ENCODE results near the gene PSMD9. TPM values are rescaled to one million over a fixed set of nuclear protein-coding genes. Genes with fewer than 3 reads are reported as not detected.
"Not testable (repeated sequence)": the region's sequence is repeated elsewhere in the genome, so short reads cannot be mapped to it uniquely, and the experiment has no call there.

The PSMD9 gene
- total RNA-seq, 1 donor from 2014 or later, result 46.2 TPM

DNA sequence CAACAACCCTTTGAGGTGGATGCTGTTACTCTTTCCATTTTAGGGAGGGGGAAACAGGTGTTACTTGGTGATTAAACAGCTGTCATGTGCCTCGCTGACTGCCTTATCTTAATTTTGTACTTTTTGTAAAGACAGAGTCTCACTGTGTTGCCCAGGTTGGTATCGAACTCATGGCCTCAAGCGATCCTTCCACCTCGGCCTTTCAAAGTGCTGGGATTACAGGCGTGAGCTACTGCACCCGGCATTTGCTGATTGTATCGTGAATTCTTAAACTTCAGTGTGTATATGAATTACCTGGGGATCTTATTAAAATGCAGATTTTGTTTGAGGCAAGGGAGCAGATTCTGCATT is 659 bp downstream of the PSMD9 start:
- Histone ChIP-seq H3K27ac (peak overlapping the region; percentile 97), H3K27me3 (no peaks in the 10 kb centered on the region), H3K4me1 (peaks cover 38% of the 10 kb centered on the region), H3K36me3 (no peaks in the 10 kb centered on the region), H3K4me3 (peak overlapping the region; percentile 71 to 89), H3K9me3 (no peaks in the 10 kb centered on the region)
- no peak for TF ChIP-seq POLR2AphosphoS5 (IDR thresholded peaks at IDR 0.05; ENCODE audit: insufficient read depth in 1 of 2, low read depth in 1 of 2)
- no peak for TF ChIP-seq POLR2A (IDR thresholded peaks at IDR 0.05)
- TF ChIP-seq, protein P1, sequence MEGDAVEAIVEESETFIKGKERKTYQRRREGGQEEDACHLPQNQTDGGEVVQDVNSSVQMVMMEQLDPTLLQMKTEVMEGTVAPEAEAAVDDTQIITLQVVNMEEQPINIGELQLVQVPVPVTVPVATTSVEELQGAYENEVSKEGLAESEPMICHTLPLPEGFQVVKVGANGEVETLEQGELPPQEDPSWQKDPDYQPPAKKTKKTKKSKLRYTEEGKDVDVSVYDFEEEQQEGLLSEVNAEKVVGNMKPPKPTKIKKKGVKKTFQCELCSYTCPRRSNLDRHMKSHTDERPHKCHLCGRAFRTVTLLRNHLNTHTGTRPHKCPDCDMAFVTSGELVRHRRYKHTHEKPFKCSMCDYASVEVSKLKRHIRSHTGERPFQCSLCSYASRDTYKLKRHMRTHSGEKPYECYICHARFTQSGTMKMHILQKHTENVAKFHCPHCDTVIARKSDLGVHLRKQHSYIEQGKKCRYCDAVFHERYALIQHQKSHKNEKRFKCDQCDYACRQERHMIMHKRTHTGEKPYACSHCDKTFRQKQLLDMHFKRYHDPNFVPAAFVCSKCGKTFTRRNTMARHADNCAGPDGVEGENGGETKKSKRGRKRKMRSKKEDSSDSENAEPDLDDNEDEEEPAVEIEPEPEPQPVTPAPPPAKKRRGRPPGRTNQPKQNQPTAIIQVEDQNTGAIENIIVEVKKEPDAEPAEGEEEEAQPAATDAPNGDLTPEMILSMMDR (IDR thresholded peaks at IDR 0.05), result no peak
- intact Hi-C loops (cut with DNase I), result loop anchor here (2.0 to 5.0 kb wide), 3 partner anchors 30 to 1083 kb away; partner anchors contain the start of gene HPD
- DNase-seq (ENCODE audit: extremely low spot score in 2 of 2), result no peak

DNA sequence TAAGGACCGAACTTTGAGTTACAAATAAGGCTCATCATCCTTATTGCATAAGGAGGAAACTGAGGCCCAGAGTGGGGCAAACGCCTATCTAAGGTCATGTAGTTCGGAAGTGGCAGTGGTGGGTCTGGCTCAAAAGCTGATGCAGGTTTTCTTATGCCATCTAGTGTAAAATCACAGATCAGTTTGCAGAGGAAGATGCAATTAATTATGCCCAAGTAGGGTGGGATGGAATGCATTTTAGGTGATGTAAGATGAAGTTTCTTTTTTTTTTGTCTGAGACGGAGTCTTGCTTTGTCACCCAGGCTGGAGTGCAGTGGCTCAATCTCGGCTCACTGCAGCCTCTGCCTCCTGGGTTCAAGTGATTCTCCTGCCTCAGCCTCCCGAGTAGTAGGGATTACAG is 1.1 kb downstream of the PSMD9 start:
- not testable (repeated sequence) for H3K9me3 ChIP-seq; H3K36me3 ChIP-seq; H3K27me3 ChIP-seq; DNase-seq (ENCODE audit: extremely low spot score in 2 of 2)
- H3K4me1 ChIP-seq, result peaks cover 42% of the 10 kb centered on the region
- peak overlapping the region; percentile 71 to 89 for H3K4me3 ChIP-seq
- intact Hi-C loops (cut with DNase I), result loop anchor here (2.0 to 5.0 kb wide), 3 partner anchors 31 to 1083 kb away; partner anchors contain the start of gene HPD
- peak overlapping the region; percentile 97 for H3K27ac ChIP-seq

DNA sequence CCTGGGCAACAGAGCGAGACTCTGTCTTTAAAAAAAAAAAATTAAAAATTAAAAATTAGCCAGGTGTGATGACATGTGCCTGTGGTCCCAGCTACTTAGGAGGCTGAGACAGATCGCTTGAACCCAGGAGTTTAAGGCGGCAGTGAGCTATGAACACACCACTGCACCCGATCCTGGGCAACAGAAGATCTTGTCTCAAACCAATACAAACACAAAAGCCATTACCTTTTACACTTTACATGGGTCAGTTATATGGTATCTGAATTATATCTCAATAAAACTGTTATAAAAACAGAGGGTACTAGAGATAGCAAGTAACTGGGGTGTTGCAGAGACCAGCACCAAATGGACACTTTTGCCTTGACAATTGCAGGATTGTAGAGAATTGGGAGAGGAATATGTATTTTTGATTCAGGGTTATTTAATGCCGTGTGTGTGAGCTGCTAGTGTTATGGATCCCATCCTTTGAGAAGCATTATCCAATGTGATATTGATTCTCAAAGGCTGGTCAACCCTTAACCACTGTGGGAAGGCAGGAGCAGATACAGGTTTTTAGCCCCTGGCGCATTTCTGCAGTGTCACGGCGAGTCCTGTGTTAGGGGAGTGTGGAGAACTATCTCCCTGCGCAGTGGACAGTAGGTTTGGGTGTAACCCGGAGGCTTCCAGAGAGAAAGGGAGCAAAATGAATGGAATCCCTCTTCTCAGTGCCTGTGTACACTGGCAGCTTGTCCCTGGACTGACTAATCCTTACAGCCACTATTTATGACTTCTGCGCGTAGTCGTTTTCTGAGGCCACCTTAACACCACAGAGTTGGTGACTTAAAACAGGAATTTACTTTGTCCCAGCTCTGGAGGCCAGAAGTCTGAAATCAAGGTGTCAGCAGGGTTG is 4.3 kb downstream of the PSMD9 start:
- DNase-seq (ENCODE audit: extremely low spot score in 2 of 2), result no peak
- peaks cover 43% of the 10 kb centered on the region for H3K4me1 ChIP-seq
- intact Hi-C loops (cut with DNase I), result no loop called here
- no peak overlapping the region for H3K4me3 ChIP-seq
- H3K36me3 ChIP-seq, result peaks cover 0 to 30% of the 10 kb centered on the region in 2 donors
- peak overlapping the region; percentile 26 for H3K27ac ChIP-seq
- no peaks in the 10 kb centered on the region for H3K27me3 ChIP-seq
- TF ChIP-seq, protein P1 (IDR thresholded peaks at IDR 0.05), result no peak
- no peaks in the 10 kb centered on the region for H3K9me3 ChIP-seq

DNA sequence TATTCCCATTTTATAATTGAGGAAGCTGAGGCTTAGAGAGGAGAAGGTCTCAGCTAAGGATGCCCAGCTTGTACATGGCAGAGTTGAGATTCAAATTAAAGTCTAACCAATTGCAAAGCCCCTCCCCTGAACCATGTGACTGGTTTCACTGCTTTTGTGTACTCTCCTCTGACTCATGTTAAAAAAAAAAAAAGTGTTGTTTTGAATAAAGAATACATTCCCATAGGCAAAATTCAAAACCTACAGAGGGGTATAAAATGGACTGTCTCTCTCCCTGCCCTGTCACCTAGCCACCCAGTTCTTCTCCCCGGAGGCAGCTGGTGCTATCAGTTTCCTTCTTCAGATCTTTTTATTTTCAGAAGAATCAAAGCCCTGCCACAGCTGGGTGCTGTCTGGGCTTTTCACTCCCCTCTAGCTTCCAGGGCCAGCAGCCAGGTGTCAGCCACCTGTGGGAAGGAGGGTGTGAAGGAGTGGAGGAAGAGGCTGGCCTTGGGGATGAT is 5.4 kb downstream of the PSMD9 start:
- Histone ChIP-seq H3K36me3 (peaks cover 0 to 35% of the 10 kb centered on the region in 2 donors), H3K27ac (peak overlapping the region; percentile 62)

DNA sequence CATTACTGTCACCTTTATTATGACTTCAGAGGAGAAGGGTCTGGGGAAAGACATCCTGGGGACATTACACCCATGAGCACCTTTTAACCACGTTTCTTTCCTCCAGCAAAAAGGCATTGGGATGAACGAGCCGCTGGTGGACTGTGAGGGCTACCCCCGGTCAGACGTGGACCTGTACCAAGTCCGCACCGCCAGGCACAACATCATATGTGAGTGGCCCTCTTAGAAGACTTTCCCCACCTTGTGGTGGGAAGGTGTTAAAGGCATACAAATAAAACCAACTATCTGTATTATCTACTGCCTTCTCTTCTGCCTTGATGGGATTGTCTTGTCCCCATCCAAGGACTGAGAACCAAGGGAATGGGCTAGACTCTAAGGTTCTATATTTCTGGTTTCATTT is 6.0 kb downstream of the PSMD9 start:
- peaks cover 33% of the 10 kb centered on the region for H3K4me1 ChIP-seq
- H3K36me3 ChIP-seq, result peaks cover 0 to 41% of the 10 kb centered on the region in 2 donors
- H3K27ac ChIP-seq, result peak overlapping the region; percentile 62
- TF ChIP-seq POLR2A (IDR thresholded peaks at IDR 0.05) (no peak), POLR2AphosphoS5 (IDR thresholded peaks at IDR 0.05; ENCODE audit: insufficient read depth in 1 of 2, low read depth in 1 of 2) (no peak)
- H3K27me3 ChIP-seq, result no peaks in the 10 kb centered on the region
- H3K4me3 ChIP-seq, result no peak overlapping the region
- H3K9me3 ChIP-seq, result no peaks in the 10 kb centered on the region
- intact Hi-C loops (cut with DNase I), result loop anchor here (5.0 kb wide), 1 partner anchor 187 kb away; no protein-coding TSS in a partner anchor
- no peak for DNase-seq (ENCODE audit: extremely low spot score in 2 of 2)

More for the DNA sequence above, 5.4 kb downstream of the PSMD9 start:
- Histone ChIP-seq H3K9me3 (no peaks in the 10 kb centered on the region), H3K27me3 (no peaks in the 10 kb centered on the region), H3K4me3 (no peak overlapping the region), H3K4me1 (peaks cover 38% of the 10 kb centered on the region)
- intact Hi-C loops (cut with DNase I), result no loop called here
- no peak for DNase-seq (ENCODE audit: extremely low spot score in 2 of 2)
- TF ChIP-seq, protein P1 (IDR thresholded peaks at IDR 0.05), result no peak
- TF ChIP-seq POLR2A (IDR thresholded peaks at IDR 0.05) (no peak), POLR2AphosphoS5 (IDR thresholded peaks at IDR 0.05; ENCODE audit: insufficient read depth in 1 of 2, low read depth in 1 of 2) (peak in 1 of 2 donors; percentile 53)

DNA sequence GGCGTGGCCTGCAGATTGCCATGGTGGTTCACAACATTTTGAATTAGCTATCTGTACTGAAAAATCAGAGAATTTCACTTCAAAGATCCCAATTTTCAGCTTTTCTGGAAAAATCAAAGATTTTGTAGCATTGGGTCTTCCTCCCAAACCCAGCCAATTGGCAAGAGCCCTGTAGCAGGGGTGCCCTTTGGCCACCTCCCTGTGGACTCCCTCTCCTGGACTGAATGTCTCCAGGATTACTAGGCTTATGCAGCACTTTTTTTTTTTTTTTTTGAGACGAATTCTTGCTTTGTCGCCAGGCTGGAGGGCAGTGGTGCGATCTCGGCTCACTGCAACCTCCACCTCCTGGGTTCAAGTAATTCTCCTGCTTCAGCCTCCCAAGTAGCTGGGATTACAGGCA is 9.7 kb downstream of the PSMD9 start:
- no peak overlapping the region for H3K27ac ChIP-seq
- no peak overlapping the region for H3K4me3 ChIP-seq
- intact Hi-C loops (cut with DNase I), result loop anchor here (5.0 kb wide), 1 partner anchor 191 kb away; no protein-coding TSS in a partner anchor
- H3K36me3 ChIP-seq, result peaks cover 0 to 74% of the 10 kb centered on the region in 2 donors
- H3K27me3 ChIP-seq, result no peaks in the 10 kb centered on the region
- H3K4me1 ChIP-seq, result peaks cover 14% of the 10 kb centered on the region
- no peak for TF ChIP-seq POLR2AphosphoS5 (IDR thresholded peaks at IDR 0.05; ENCODE audit: insufficient read depth in 1 of 2, low read depth in 1 of 2)
- H3K9me3 ChIP-seq, result no peaks in the 10 kb centered on the region
- DNase-seq (ENCODE audit: extremely low spot score in 2 of 2), result no peak

Data from vagina (tissue), 2 donors.